Mucosa of stomach (tissue), 1 donor: ENCODE measurements around the gene SEMA6B.

ENCODE experiments used
- H3K27me3 ChIP-seq: one replicate; pipeline ENCODE4 v1.7.0; 2013; ENCODE audit warnings: mild to moderate bottlenecking, low read length; ENCODE audit not compliant: control insufficient read depth, insufficient read depth
- H3K36me3 ChIP-seq: one replicate; pipeline ENCODE4 v1.7.0; 2013; ENCODE audit warnings: low read length; ENCODE audit not compliant: control insufficient read depth, insufficient read depth
- H3K4me1 ChIP-seq: one replicate; pipeline ENCODE4 v1.7.0; 2013; ENCODE audit warnings: mild to moderate bottlenecking, low read length; ENCODE audit not compliant: control insufficient read depth, insufficient read depth
- H3K4me3 ChIP-seq: one replicate; pipeline ENCODE4 v1.7.0; 2013; ENCODE audit warnings: low read length
- H3K9ac ChIP-seq: one replicate; pipeline ENCODE4 v1.7.0; 2013; ENCODE audit warnings: mild to moderate bottlenecking, low read length, moderate library complexity
- H3K9me3 ChIP-seq: one replicate; pipeline ENCODE4 v1.7.0; 2013; ENCODE audit warnings: mild to moderate bottlenecking, low read length, moderate library complexity; ENCODE audit not compliant: control insufficient read depth
- donor health status: Pancreatic carcinoma.

SEMA6B gene

GRCh38 chr19:4585556-4585955 lies 26.1 kb upstream of the SEMA6B start:
- H3K27me3 ChIP-seq: peaks cover 58% of the 10 kb centered on the region

GRCh38 chr19:4584670-4585460 lies 25.4 kb upstream of the SEMA6B start:
- no peak overlapping the region for H3K9ac ChIP-seq

More at GRCh38 chr19:4585556-4585955, 26.1 kb upstream of the SEMA6B start:
- no peaks in the 10 kb centered on the region for H3K36me3 ChIP-seq
- H3K9me3 ChIP-seq: no peaks in the 10 kb centered on the region
- H3K9ac ChIP-seq: no peak overlapping the region
- peaks cover 5% of the 10 kb centered on the region for H3K4me1 ChIP-seq
- H3K4me3 ChIP-seq: no peak overlapping the region

GRCh38 chr19:4583961-4584669 lies 24.6 kb upstream of the SEMA6B start:
- no peak overlapping the region for H3K9ac ChIP-seq
- H3K4me1 ChIP-seq: peaks cover 5% of the 10 kb centered on the region
- no peaks in the 10 kb centered on the region for H3K9me3 ChIP-seq
- H3K27me3 ChIP-seq: peaks cover 73% of the 10 kb centered on the region
- H3K36me3 ChIP-seq: no peaks in the 10 kb centered on the region
- H3K4me3 ChIP-seq: no peak overlapping the region

More at GRCh38 chr19:4584670-4585460, 25.4 kb upstream of the SEMA6B start:
- Histone ChIP-seq H3K27me3 (peaks cover 65% of the 10 kb centered on the region), H3K9me3 (no peaks in the 10 kb centered on the region), H3K4me3 (no peak overlapping the region), H3K36me3 (no peaks in the 10 kb centered on the region), H3K4me1 (peaks cover 5% of the 10 kb centered on the region)

GRCh38 chr19:4582980-4583842 lies 23.7 kb upstream of the SEMA6B start:
- H3K4me3 ChIP-seq: no peak overlapping the region
- no peaks in the 10 kb centered on the region for H3K9me3 ChIP-seq
- peaks cover 80% of the 10 kb centered on the region for H3K27me3 ChIP-seq
- H3K4me1 ChIP-seq: peaks cover 5% of the 10 kb centered on the region
- no peaks in the 10 kb centered on the region for H3K36me3 ChIP-seq
- H3K9ac ChIP-seq: no peak overlapping the region

- Histone ChIP-seq H3K9me3 (no peaks in the 10 kb centered on the region), H3K4me3 (no peak overlapping the region), H3K4me1 (peaks cover 5% of the 10 kb centered on the region), H3K9ac (no peak overlapping the region), H3K27me3 (peaks cover 81% of the 10 kb centered on the region), H3K36me3 (no peaks in the 10 kb centered on the region)
Measured at GRCh38 chr19:4581666-4582553, 22.4 kb upstream of the SEMA6B start.

GRCh38 chr19:4580961-4581665 lies 21.6 kb upstream of the SEMA6B start:
- no peaks in the 10 kb centered on the region for H3K9me3 ChIP-seq
- no peak overlapping the region for H3K4me3 ChIP-seq
- H3K27me3 ChIP-seq: peaks cover 75% of the 10 kb centered on the region
- H3K36me3 ChIP-seq: no peaks in the 10 kb centered on the region
- H3K9ac ChIP-seq: no peak overlapping the region
- H3K4me1 ChIP-seq: peaks cover 5% of the 10 kb centered on the region

GRCh38 chr19:4580021-4580901 lies 20.8 kb upstream of the SEMA6B start:
- Histone ChIP-seq H3K9ac (no peak overlapping the region), H3K4me3 (no peak overlapping the region), H3K36me3 (no peaks in the 10 kb centered on the region), H3K27me3 (peaks cover 73% of the 10 kb centered on the region), H3K9me3 (no peaks in the 10 kb centered on the region), H3K4me1 (peaks cover 5% of the 10 kb centered on the region)

GRCh38 chr19:4579389-4579788 lies 19.9 kb upstream of the SEMA6B start:
- Histone ChIP-seq H3K9me3 (no peaks in the 10 kb centered on the region), H3K4me1 (peaks cover 2% of the 10 kb centered on the region), H3K27me3 (peaks cover 73% of the 10 kb centered on the region), H3K4me3 (no peak overlapping the region), H3K9ac (no peak overlapping the region), H3K36me3 (no peaks in the 10 kb centered on the region)

- Histone ChIP-seq H3K9ac (no peak overlapping the region), H3K4me3 (no peak overlapping the region), H3K9me3 (no peaks in the 10 kb centered on the region), H3K27me3 (peaks cover 70% of the 10 kb centered on the region), H3K4me1 (no peaks in the 10 kb centered on the region), H3K36me3 (no peaks in the 10 kb centered on the region)
Measured at GRCh38 chr19:4578552-4579248, 19.2 kb upstream of the SEMA6B start.
